CD14-positive monocyte (primary cell): ENCODE measurements around the gene ITGAL. TPM values are rescaled to one million over a fixed set of nuclear protein-coding genes. Genes with fewer than 3 reads are reported as not detected.

Source experiments
- DNase-seq, 3 donors: peaks; one replicate each; pipeline ENCODE4 v3.0.0-alpha.2; 2011 to 2022
- H2AFZ ChIP-seq: 2 replicates; pipeline ENCODE4 v1.6.0; 2012; ENCODE audit warnings: mild to moderate bottlenecking, low read depth, low read length, inconsistent platforms; ENCODE audit not compliant: insufficient read depth, poor library complexity, severe bottlenecking
- H3K27ac ChIP-seq, 2 donors: 1 replicate in 1 of 2; 2 replicates in 1 of 2; pipeline ENCODE4 v1.5.1; 2012 to 2013; ENCODE audit warnings: low read length in 2 of 2, control low read depth in 1 of 2, inconsistent platforms in 1 of 2, low read depth in 1 of 2, mild to moderate bottlenecking in 1 of 2
- H3K27me3 ChIP-seq, 2 donors: one replicate each; pipeline versions ENCODE4 v1.6.0 to v1.6.1; 2011 to 2013; ENCODE audit warnings: low read length in 2 of 2; ENCODE audit not compliant: control insufficient read depth in 2 of 2, insufficient read depth in 2 of 2
- H3K36me3 ChIP-seq, 2 donors: replicated peaks in 1 of 2; 1 replicate in 1 of 2; 2 replicates in 1 of 2; pipeline versions ENCODE4 v1.5.1 to v1.6.1; 2012 to 2013; ENCODE audit warnings: low read length in 2 of 2, control low read depth in 1 of 2, inconsistent platforms in 1 of 2, mild to moderate bottlenecking in 1 of 2; ENCODE audit not compliant: insufficient read depth in 2 of 2, control insufficient read depth in 1 of 2
- H3K4me1 ChIP-seq, 2 donors: 1 replicate in 1 of 2; 2 replicates in 1 of 2; pipeline versions ENCODE4 v1.5.1 to v1.6.1; 2012 to 2013; ENCODE audit warnings: low read length in 2 of 2, control low read depth in 1 of 2, inconsistent platforms in 1 of 2, mild to moderate bottlenecking in 1 of 2, moderate library complexity in 1 of 2; ENCODE audit not compliant: insufficient read depth in 2 of 2, control insufficient read depth in 1 of 2
- H3K4me2 ChIP-seq: replicated peaks from 2 replicates; pipeline ENCODE3; 2012; ENCODE audit warnings: low read length, moderate library complexity, mild to moderate bottlenecking; ENCODE audit not compliant: poor library complexity, severe bottlenecking; ENCODE audit errors: extremely low read depth
- H3K4me3 ChIP-seq, 3 experiments: fragments of 200-600 bp in 1 of 3; sonication (generic) in 1 of 3; replicated peaks in 1 of 3; 1 replicate in 2 of 3; 2 replicates in 1 of 3; pipeline ENCODE4 v1.5.1; 2011 to 2013; ENCODE audit warnings: low read length in 3 of 3, mild to moderate bottlenecking in 3 of 3, control low read depth in 2 of 3, low read depth in 2 of 3, inconsistent platforms in 1 of 3, moderate library complexity in 1 of 3
- H3K79me2 ChIP-seq: 2 replicates; pipeline ENCODE4 v1.6.0; 2012; ENCODE audit warnings: mild to moderate bottlenecking, control low read depth, inconsistent platforms, low read length, moderate library complexity; ENCODE audit not compliant: insufficient read depth
- H3K9ac ChIP-seq: 2 replicates; pipeline ENCODE4 v1.6.0; 2017; ENCODE audit warnings: low read length, mild to moderate bottlenecking; ENCODE audit not compliant: insufficient read depth, poor library complexity, severe bottlenecking
- H3K9me3 ChIP-seq, 2 donors: replicated peaks in 1 of 2; 1 replicate in 1 of 2; 2 replicates in 1 of 2; pipeline versions ENCODE4 v1.5.1 to v1.6.1; 2012 to 2013; ENCODE audit warnings: low read length in 2 of 2, control low read depth in 1 of 2; ENCODE audit not compliant: control insufficient read depth in 1 of 2, insufficient read depth in 1 of 2
- H4K20me1 ChIP-seq: 2 replicates; pipeline ENCODE4 v1.6.0; 2012; ENCODE audit warnings: mild to moderate bottlenecking, low read length, control low read depth, moderate library complexity; ENCODE audit not compliant: insufficient read depth
- H3K27ac Mint-ChIP-seq, 7 donors: one replicate each; pipeline ENCODE4 v1.8.0; 2020; ENCODE audit warnings: mild to moderate bottlenecking in 7 of 7, mixed read lengths in 7 of 7, moderate library complexity in 6 of 7, inconsistent platforms in 2 of 7
- H3K27me3 Mint-ChIP-seq, 3 donors: one replicate each; pipeline ENCODE4 v1.8.0; 2021 to 2022; ENCODE audit warnings: low read depth in 3 of 3, mild to moderate bottlenecking in 3 of 3, mixed read lengths in 3 of 3, moderate library complexity in 3 of 3, inconsistent platforms in 1 of 3
- H3K36me3 Mint-ChIP-seq, 2 donors: one replicate each; pipeline ENCODE4 v1.8.0; 2020; ENCODE audit warnings: mixed read lengths in 2 of 2, inconsistent platforms in 1 of 2, mild to moderate bottlenecking in 1 of 2
- H3K4me1 Mint-ChIP-seq: one replicate; pipeline ENCODE4 v1.8.0; 2020; ENCODE audit warnings: mild to moderate bottlenecking, mixed read lengths
- H3K4me3 Mint-ChIP-seq, 2 donors: one replicate each; pipeline ENCODE4 v1.8.0; 2020; ENCODE audit warnings: mild to moderate bottlenecking in 2 of 2, mixed read lengths in 2 of 2, moderate library complexity in 1 of 2
- H3K9me3 Mint-ChIP-seq, 7 donors: one replicate each; pipeline ENCODE4 v1.8.0; 2020 to 2022; ENCODE audit warnings: mixed read lengths in 7 of 7, mild to moderate bottlenecking in 6 of 7, moderate library complexity in 6 of 7, inconsistent platforms in 2 of 7
- WGBS: methylation state at CpG from one replicate; pipeline ENCODE4 v1.1.5; 2013; ENCODE audit warnings: missing lambda C conversion rate; ENCODE audit not compliant: insufficient coverage; 5-methylcytosine and 5-hydroxymethylcytosine counted together
- intact Hi-C, 2 donors: fragments of 100-400 bp; cut with micrococcal nuclease; formaldehyde crosslinking; loops; one replicate each; pipeline versions ENCODE4 v1.15.0 to v1.15.1; 2023
- polyA plus RNA-seq, 3 donors: library from polyadenylated mRNA; depleted of rRNA in 1 of 3; unstranded in 2 of 3; stranded (reverse) in 1 of 3; fragments of 300-500 nt in 2 of 3; fragments of >200 nt in 1 of 3; fragmentation: Illumina TruSeq in 2 of 3; gene quantifications; 1 replicate in 2 of 3; 2 replicates in 1 of 3; pipeline ENCODE4 v1.2.3, GENCODE V29; 2012 to 2021
- TF ChIP-seq, protein P1 (sequence below): fragments of 200-600 bp; IDR thresholded peaks from one replicate; pipeline ENCODE4 v1.8.0; 2022; ENCODE audit warnings: antibody characterized with exemption, mild to moderate bottlenecking

Gene ITGAL
- polyA plus RNA-seq, 3 donors = 56.8 to 474 (median 109) TPM

DNA sequence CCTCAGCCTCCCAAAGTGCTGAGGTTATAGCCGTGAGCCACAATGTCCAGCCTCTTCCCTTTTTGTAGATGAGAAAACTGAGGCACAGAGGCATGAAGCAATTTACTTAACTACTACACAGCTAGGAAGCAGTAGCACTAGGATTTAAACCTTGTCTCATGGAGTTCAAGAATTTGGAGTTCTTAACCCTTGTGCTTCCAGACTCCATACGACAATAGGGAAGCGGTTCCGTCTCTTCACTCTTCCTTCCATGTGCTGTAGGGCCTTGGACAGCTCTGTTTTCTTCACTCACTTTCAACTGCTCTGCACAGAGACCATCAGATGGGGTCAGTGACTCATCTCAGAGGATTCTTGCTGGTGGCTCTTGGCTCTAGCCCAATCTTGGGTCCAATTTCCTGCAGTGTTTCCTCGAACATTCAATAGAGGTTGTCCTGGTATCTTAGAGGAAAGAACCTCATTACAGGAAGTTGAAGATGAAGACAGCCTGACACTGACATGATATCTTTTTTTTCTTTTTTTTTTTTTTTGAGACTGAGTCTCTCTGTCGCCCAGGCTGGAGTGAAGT is 19.3 kb downstream of the ITGAL start:
- H3K9me3 ChIP-seq = no peaks in the 10 kb centered on the region
- H3K27ac ChIP-seq = peak overlapping the region in 1 of 2 donors; percentile 50
- no peaks in the 10 kb centered on the region for H3K4me1 ChIP-seq
- peaks cover 95 to 97% of the 10 kb centered on the region in 2 donors for H3K36me3 ChIP-seq
- no peak overlapping the region for H3K4me3 ChIP-seq
- peaks cover 98% of the 10 kb centered on the region for H4K20me1 ChIP-seq
- no peak for DNase-seq
- Mint-ChIP-seq H3K27ac (peak overlapping the region; percentile 24 to 79 (median 44)), H3K36me3 (peaks cover 74 to 95% of the 10 kb centered on the region in 2 donors), H3K9me3 (no peaks in the 10 kb centered on the region), H3K27me3 (peaks cover 0 to 2% (median 0%) of the 10 kb centered on the region in 3 donors), H3K4me1 (peaks cover 11% of the 10 kb centered on the region), H3K4me3 (no peak overlapping the region)
- no peak overlapping the region for H2AFZ ChIP-seq
- no peaks in the 10 kb centered on the region for H3K27me3 ChIP-seq
- intact Hi-C loops = no loop called here
- H3K4me2 ChIP-seq = no peak overlapping the region
- H3K79me2 ChIP-seq = peaks cover 31% of the 10 kb centered on the region
- TF ChIP-seq, protein P1, sequence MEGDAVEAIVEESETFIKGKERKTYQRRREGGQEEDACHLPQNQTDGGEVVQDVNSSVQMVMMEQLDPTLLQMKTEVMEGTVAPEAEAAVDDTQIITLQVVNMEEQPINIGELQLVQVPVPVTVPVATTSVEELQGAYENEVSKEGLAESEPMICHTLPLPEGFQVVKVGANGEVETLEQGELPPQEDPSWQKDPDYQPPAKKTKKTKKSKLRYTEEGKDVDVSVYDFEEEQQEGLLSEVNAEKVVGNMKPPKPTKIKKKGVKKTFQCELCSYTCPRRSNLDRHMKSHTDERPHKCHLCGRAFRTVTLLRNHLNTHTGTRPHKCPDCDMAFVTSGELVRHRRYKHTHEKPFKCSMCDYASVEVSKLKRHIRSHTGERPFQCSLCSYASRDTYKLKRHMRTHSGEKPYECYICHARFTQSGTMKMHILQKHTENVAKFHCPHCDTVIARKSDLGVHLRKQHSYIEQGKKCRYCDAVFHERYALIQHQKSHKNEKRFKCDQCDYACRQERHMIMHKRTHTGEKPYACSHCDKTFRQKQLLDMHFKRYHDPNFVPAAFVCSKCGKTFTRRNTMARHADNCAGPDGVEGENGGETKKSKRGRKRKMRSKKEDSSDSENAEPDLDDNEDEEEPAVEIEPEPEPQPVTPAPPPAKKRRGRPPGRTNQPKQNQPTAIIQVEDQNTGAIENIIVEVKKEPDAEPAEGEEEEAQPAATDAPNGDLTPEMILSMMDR = no peak
- H3K9ac ChIP-seq = no peak overlapping the region
- WGBS = 10% methylated on average over 2 of the region's 6 CpGs

DNA sequence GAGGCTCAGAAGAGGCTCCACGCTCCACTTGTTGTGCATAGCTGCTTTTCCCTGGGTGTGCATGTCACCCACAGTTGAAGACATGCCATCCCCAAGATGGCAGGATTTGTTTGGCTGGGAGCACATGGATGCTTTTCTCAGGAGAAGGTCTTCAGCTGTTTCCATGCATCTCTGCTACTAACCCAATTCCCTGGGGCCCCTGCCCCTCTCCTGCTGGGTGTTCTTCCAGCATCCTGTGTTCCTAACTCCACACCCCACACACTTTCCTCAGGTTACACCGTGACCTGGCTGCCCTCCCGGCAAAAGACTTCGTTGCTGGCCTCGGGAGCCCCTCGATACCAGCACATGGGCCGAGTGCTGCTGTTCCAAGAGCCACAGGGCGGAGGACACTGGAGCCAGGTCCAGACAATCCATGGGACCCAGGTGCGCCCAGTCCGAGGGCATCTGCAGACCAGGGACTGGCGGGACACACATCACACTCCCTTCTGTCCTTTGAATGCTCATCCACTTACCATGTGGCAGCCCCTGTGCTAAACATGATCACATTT is 21.5 kb downstream of the ITGAL start:
- Mint-ChIP-seq H3K9me3 (no peaks in the 10 kb centered on the region), H3K4me1 (peaks cover 7% of the 10 kb centered on the region), H3K27ac (peak overlapping the region in 2 of 7 donors; percentile 6 to 51), H3K27me3 (peaks cover 0 to 2% (median 0%) of the 10 kb centered on the region in 3 donors), H3K4me3 (no peak overlapping the region), H3K36me3 (peaks cover 69 to 96% of the 10 kb centered on the region in 2 donors)
- H2AFZ ChIP-seq = no peak overlapping the region
- no peaks in the 10 kb centered on the region for H3K4me1 ChIP-seq
- H3K36me3 ChIP-seq = peaks cover 94 to 97% of the 10 kb centered on the region in 2 donors
- peaks cover 26% of the 10 kb centered on the region for H3K79me2 ChIP-seq
- H4K20me1 ChIP-seq = peaks cover 98% of the 10 kb centered on the region
- no peak overlapping the region for H3K9ac ChIP-seq
- no peaks in the 10 kb centered on the region for H3K9me3 ChIP-seq
- intact Hi-C loops = no loop called here
- DNase-seq = no peak
- no peaks in the 10 kb centered on the region for H3K27me3 ChIP-seq
- no peak overlapping the region for H3K4me3 ChIP-seq
- TF ChIP-seq, protein P1 = no peak
- no peak overlapping the region for H3K27ac ChIP-seq
- no peak overlapping the region for H3K4me2 ChIP-seq
- WGBS = 100% methylated on average over 9 of the region's 11 CpGs
